GM21360 (cell line): ENCODE results near the gene NXF1.
"Not testable (repeated sequence)": the region's sequence is repeated elsewhere in the genome, so short reads cannot be mapped to it uniquely, and the experiment has no call there.

Experiments used
- ATAC-seq: cut with Tn5 transposase; IDR thresholded peaks from one replicate; pipeline ENCODE4 v1.9.1; 2021; ENCODE audit warnings: mild to moderate bottlenecking, moderate library complexity; ENCODE audit not compliant: unreplicated experiment

The NXF1 gene

DNA sequence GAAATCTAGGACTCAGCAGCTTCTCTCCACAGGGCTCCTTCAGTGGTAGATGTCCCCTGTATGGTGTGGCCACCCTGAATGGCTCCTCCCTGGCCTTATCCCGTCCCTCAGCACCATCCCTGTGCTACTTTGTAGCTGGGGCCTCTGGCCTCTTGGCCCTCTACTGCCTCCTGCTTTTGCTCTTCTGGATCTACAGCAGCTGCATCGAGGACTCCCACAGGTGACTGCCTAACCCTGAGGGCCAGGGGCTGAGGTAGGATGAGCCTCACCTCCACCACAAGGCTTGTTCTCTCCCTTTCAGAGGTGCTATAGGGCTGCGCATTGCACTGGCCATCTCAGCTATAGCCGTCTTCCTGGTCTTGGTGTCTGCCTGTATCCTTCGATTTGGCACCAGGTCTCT lies 16.2 kb downstream of the NXF1 start:
- ATAC-seq: no peak

DNA sequence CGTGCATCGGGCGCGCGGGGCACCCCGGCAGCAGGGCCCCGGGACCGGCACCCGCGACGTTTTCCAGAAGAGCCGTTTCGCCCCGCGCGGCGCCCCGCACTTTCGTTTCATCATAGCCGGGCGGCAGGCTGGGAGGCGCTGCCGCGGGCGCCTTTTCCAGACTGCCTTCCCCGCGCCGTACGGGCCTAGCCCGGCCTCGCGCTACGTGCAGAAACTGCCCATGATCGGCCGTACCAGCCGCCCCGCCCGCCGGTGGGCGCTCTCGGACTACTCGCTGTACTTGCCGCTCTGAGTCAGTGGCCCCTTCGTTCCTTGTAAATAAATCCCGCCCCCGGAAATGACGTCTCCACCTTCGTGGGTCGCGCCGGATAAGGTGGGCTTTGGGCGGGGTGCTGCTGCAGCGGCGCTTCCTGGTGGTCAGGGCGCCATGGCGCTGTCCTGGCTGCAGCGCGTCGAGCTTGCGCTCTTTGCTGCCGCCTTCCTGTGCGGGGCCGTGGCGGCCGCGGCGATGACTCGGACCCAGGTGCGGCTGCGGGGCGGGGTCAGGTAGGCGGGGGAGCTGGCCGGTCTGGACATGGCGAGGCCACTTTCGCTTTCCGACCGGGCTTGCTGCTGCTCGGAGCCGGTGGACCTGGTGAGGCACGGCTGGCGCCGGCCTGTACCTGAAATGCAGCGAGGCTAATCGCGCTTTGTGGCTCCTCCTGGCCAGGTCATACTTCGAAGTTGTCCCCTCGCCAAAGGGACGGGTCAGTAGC lies 18.1 kb downstream of the NXF1 start, which contains the start of gene TMEM179B:
TSS of gene TMEM179B (plus strand) at position 398 of the 755 bp plus-strand sequence. CDS start at position 428, 30 bp downstream.
- peak; percentile 60 for ATAC-seq

DNA sequence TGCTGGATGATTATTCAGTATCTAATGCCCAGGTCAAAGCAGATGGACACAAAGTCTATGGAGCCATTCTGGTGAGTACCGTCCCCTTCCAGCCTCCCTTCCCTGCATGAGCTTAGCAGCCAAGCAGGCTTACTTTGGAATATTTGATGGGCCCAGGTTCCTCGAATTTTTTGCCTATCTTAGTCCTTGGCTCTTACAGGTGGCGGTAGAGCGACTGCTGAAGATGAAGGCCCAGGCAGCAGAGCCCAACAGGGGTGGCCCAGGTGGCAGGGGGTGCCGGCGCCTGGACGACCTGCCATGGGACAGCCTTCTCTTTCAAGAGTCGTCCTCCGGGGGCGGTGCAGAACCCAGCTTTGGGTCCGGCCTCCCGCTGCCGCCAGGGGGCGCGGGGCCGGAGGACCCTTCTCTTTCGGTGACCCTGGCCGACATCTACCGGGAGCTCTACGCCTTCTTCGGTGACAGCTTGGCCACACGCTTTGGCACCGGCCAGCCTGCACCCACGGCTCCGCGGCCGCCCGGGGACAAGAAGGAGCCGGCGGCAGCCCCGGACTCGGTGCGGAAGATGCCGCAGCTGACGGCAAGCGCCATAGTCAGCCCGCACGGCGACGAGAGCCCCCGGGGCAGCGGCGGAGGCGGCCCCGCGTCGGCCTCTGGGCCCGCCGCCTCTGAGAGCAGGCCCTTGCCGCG lies 18.8 kb downstream of the NXF1 start:
- peak; percentile 58 for ATAC-seq

DNA sequence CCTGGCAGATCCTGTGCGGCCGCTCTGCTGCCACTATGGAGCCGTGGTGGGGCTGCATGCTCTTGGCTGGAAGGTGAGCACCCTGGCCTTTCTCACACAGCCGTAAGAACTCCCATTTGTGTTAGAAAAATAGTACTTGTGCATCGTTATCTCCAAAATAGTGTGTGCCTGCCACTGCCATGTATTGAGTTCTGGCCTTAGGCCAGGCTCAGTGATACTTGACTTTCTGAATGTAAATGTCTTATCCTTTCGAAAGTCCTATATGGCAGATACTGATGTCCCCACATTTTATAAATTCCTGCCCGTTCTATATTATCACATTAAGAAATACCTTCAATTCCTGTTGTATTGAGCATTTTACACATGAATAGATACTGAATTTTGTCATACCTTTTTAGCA lies 22.5 kb downstream of the NXF1 start:
- ATAC-seq: no peak

DNA sequence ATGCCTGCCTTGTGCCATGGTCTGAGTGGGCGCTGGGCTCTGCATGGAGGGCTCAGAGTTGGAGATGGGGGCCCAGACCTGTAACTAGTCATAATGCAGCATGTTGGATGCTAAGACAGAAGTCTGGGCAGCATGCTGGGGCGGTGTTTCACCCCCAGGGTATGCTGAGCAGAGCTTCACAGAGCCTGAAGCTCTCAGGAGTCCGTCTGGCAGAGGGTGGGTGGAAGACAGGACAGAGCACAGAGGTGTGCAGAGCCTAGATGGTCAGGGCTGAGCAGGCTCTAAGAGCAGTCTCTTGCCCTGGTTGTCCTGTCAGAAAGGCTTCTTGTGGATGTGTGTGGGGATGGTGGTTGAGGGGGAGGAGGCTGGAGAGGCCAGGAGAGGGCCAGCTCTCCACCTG lies 26.8 kb downstream of the NXF1 start:
- no peak for ATAC-seq

DNA sequence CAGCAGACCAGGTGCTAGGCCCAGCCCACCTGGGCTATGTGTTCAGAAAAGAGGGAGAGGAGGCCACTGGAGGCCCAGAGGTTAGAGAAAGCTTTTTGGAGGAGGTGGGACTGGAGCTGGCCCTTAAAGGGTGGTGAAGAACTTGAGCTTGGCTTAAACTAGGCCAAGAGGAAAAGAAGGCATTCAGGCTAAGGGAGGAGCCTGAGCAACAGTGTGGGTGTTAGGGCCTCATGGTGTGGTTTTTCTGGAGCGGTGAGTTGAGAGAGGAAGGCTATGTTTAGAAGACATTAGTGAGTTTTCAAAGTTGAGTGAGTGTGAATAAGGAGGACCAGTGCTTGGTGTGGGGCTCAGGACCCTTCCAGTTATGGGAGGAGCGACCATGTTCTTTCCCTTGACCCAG lies 27.9 kb downstream of the NXF1 start:
- ATAC-seq: no peak

DNA sequence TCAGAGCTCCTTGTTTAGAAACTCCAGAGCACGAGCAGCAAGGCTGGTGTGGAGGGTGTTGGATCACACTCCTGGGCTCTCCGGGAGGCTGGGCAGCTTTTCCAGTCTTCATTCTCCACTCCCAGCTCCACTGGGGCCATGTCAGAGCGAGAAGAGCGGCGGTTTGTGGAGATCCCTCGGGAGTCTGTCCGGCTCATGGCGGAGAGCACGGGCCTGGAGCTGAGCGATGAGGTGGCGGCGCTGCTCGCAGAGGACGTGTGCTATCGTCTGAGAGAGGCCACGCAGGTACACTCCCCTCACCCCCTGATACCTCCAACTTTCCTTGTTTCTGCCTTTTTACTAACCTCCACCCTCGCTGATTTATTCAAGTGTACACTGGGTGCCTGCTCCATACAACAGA lies 29.6 kb downstream of the NXF1 start:
- no peak for ATAC-seq

DNA sequence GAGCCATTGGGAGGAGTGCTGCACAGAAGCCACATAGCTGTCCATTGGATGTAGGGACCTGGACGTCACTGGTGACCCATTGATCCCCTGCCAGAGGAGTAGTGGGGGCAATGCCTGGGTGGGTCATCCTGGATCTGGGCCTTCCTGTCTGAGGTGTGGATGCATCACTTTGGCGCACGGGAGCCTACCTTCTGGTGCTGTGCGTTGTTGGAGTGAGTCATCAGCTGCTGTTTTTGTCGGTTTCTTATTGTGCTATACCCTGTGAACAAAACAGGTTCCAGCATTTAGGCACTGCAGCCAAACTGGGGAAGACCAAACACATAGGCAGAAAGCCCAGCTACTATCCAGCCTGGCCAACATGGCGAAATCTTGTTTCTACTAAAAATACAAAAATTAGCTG lies 30.8 kb downstream of the NXF1 start:
- no peak for ATAC-seq

DNA sequence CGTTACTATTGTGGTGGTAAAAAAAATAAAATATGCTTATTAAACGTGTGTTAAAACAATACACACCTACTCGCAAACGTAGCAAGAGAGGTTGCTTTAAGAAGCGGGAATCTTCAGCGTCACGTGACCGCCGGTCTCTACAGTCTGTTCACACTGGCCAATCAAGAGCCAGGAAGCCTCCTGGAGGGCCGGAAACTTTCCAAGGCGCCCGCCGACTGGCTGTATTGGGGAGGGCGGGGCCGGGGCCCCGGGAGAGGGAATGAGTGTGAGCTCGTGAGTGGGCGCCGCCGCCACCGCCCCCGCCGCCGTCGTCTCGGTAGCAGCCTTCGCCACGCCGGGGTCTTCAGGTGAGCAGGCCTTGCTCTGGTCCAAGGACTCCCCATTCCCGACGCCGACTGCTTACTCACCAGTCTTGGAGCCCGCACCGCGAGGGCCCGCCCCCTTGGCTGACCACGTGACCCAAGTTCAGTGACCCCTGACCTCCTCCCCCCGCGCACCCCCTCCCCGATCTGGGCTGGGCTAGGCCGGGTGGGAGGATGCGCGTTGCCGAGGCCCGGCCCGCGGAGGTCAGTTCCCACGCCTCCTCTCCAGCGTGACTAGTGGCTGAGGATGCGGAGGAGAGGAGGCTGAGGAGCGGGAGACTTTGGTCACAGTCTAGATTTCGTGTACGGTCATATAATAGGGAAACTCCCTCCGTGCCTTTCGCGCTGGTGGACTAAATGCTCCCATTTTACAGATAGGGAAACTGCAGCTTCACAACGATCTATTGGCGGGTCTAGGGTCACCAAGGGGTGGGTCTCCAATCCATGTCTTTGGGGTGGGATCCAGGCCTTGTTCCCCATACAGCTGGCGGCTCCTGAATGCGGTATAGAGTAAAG lies 33.9 kb downstream of the NXF1 start, which contains the start of gene TAF6L:
TSS of gene TAF6L (plus strand) at position 253 of the 878 bp plus-strand sequence. CDS start 4,388 bp downstream, outside the sequence.
- ATAC-seq: peak; percentile 58

DNA sequence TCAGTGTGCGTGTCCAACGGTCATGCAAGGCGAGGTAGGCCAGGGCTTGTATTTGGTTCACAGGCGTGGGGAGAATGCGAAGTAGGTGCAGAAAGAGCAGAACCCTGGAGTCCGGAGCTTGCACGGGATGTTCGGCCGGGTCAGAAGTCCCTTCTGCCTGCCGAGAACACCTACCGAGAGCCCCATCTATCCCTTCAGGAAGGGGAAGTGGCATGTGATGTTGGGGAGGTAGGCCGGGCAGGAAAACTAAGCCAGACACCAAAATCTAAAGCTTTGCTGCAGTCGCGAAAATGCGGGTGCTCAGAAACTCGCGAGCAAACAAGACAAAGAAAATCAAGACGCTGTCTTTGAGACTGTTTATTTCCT lies 34.5 kb downstream of the NXF1 start:
- no peak for ATAC-seq

DNA sequence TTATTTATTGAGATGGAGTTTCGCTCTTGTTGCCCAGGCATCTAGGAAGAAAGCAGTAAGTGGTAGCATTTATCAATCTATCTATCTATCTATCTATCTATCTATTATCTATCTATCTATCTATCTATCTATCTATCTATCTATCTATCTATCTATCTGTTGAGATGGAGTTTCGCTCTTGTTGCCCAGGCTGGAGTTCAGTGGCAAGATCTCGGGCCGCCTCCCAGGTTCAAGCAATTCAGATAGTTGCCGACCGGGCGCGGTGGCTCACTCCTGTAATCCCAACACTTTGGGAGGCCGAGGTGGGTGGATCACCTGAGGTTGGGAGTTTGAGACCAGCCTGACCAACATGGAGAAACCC lies 44.4 kb downstream of the NXF1 start:
- not testable (repeated sequence) for ATAC-seq

DNA sequence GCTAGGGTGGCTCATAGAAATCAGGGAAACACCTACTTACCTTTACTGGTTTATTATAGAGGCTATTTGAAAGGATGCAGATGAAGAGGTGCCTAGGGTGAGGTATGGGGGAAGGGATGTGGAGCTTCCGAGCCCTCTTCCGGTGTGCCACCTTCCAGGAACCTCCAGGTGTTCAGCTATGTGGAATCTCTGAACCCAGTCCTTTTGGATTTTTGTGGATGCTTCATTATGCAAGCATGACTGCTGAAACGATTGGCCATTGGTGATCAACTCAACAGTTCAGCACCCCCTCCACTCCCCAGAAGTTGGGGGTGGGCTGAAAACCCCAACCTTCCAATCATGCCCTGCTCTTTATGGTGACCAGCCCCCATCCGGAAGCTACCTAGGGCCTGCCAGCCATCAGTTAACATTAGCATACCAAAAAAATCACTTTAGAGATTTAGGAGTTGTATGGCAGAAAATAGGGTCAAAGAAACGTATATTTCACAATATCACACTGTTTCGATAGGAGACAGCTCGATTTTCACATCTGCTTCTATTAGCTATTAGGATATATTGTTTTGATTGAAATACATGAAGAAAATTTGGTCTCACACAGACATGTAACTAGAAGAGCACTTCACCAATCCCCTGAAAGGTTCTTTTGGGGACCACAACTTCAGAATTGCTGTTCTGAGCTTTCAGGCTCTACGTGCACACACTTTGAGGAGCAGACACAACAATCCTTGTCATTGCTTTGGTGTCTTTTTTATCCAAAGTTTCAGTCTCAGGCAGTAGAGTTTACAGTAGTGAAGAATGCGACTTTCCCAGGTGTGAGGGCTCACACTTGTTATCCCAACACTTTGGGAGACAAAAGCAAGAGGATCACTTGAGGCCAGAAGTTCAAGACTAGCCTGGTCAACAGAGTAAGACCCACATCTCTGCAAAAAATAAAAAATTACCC lies 47.1 kb downstream of the NXF1 start:
- ATAC-seq: no peak

DNA sequence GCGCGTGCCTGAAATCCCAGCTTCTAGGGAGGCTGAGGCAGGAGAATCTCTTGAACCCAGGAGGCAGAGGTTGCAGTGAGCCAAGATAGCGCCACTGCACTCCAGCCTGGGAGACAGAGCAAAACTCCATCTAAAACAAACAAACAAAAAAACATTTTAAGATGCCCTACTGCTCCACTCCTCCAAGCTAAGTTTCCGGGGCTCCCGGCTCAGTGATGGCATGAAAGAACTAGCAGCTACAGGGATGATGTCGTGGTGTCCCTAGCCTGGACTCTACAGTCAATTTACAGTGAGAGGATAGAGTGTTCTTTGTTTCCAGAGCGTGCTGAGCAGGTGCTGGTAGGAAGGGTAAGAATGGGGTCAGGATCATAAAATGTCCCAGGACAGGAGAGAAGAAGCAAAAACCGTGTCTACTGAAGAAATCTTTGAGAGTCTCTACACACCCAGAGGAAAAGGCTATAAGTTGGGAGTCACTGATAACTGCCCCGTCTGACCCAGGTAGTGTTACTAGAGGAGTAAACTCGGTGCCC lies 50.1 kb downstream of the NXF1 start:
- ATAC-seq: no peak

DNA sequence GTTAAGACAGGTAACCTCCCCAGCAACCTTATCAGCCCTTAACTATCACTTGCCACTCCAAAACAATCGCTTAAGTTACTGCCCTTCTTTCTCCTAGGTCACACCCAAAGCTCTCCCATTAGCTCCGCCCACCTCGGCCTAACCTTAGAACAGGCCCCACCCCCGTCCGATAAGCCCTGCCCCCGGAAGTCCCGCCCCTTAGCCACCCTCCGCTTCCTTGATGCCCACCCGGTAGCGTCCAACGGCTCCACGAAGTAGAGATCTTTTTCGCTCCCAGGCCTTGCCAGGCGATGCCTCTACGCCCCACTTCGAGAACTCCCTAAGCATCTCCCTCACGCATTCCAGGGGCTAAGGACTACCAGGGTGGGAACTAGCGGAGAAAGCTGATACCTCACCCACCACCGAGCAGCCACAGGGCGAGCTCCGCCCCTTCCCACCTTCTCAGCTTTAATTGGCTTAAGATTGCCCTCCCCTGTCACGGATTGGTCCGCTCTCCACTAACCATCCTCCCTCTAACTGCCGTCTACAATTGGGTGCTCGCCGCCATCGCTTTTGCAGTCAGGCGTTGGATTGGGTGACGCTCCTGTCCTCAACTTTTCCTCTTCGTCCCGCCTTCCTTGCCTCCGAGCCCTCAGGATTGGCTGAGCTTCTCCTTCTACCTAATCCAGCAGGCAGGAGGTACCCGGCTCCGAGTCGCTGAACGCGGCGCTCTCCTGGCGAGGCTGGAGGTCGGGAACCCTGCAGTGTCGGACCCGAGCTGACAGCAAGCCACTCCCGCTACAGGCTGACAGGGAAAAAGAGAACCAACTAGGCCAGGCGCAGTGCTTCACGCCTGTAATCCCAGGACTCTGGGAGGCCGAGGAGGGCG lies 51.3 kb downstream of the NXF1 start, which contains the start of gene ZBTB3:
TSS of gene ZBTB3 (minus strand) at position 425 of the 868 bp plus-strand sequence. CDS start 496 bp downstream, outside the sequence.
- ATAC-seq: peak; percentile 92

DNA sequence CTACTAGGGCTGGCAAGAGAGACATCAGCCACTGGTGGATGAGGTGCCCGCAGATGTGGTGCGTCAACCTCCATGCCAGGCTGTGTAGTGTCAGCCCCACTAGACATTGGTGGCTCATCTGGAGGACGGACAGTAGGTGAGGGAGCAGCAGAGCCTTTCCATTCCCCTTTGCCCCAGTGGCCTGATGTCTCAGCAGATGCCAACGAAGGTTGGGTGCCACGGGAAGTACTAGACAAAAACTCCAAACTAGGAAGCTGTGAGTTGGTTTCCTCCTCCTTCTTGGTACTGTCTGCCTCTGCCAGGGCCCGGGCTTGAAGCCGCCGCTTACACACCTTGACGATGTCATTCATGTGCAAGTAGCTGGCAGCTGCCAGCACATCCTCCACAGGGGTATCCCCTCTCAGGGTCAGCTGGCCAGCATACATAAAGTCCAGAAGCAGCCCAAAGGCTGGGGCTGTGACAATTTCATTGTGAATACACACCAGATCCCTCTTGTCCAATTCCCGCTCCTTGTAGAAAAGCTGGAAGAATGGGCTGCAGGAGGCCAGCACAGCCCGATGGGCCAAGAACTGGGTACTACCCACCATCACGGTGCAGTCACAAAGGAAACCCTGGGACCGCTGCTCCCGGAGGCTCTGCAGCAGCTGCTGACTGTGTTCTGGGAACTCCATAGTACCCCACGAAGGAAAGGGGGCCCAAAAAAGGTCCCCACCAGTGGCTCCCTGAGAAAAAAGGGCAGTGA lies 52.1 kb downstream of the NXF1 start:
- no peak for ATAC-seq

DNA sequence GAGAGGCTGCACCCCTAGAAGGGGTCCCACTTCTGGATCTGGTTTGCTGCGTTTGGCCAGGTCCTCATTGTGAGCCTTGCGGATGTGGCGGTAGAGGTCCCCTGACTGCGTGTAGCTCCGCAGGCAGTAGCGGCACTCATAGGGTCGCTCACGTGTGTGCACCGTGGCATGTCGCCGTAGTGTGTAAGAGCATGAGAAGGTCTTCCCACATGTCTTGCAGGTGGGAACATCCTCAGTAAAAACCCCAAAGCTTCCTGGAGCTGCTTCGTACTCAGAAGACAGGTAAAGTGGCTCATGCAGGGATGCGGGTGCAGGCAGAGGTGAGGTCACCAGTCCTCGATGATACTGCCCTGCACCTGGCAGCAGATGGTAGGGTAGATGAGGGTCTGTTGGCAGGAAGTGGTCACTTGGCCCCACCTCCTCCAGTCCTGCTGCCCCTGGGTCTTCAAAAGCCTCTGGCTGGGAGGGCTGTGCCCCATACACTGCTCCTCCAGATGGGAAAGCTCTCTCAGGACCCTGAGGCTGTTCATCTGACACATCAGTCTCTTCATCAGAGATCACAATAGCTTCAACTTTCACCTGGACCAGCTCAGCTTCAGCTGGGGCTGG lies 53.0 kb downstream of the NXF1 start:
- ATAC-seq: no peak

DNA sequence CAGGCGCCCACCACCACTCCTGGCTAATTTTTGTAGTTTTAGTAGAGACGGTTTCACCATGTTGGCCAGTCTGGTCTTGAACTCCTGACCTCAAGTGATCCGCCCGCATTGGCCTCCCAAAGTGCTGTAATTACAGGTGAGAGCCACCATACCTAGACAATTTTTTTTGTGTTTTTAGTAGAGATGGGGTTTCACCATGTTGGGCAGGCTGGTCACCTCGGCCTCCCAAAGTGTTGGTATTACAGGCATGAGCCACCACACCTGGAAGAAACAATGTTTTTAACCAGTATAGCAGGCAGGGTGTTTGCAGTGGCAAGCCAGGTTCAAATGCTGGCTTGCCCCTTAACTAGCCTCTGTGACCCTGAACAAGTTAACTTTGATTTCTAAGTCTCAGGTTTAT lies 55.3 kb downstream of the NXF1 start:
- not testable (repeated sequence) for ATAC-seq
